ENCODE data around the gene PITHD1.

The PITHD1 gene

GRCh38 chr1:23807453-23807852, 29.2 kb downstream of the PITHD1 start:
- Histone ChIP-seq H3K27me3 (ENCODE audit: control insufficient read depth, insufficient read depth, low read length) (no peaks in the 10 kb centered on the region), H3K9me3 (ENCODE audit: control insufficient read depth, insufficient read depth, low read length) (no peaks in the 10 kb centered on the region), H3K4me3 (ENCODE audit: low read length) (no peak overlapping the region), H3K36me3 (ENCODE audit: control insufficient read depth, insufficient read depth, low read length) (no peaks in the 10 kb centered on the region), H3K27ac (ENCODE audit: low read length) (no peak overlapping the region), H3K4me1 (ENCODE audit: control insufficient read depth, insufficient read depth, low read length) (no peaks in the 10 kb centered on the region)
- DNase-seq (ENCODE audit: low read depth, low spot score): no peak
- no CpG with 5 or more reads among the region's 3 CpGs for whole genome bisulfite sequencing (ENCODE audit: insufficient coverage, insufficient read length)

GRCh38 chr1:23809751-23810171, 31.5 kb downstream of the PITHD1 start:
- Histone ChIP-seq H3K27ac (ENCODE audit: low read length) (no peak overlapping the region), H3K36me3 (ENCODE audit: control insufficient read depth, insufficient read depth, low read length) (no peaks in the 10 kb centered on the region), H3K4me3 (ENCODE audit: low read length) (no peak overlapping the region), H3K27me3 (ENCODE audit: control insufficient read depth, insufficient read depth, low read length) (no peaks in the 10 kb centered on the region), H3K4me1 (ENCODE audit: control insufficient read depth, insufficient read depth, low read length) (no peaks in the 10 kb centered on the region), H3K9me3 (ENCODE audit: control insufficient read depth, insufficient read depth, low read length) (no peaks in the 10 kb centered on the region)
- DNase-seq (ENCODE audit: low read depth, low spot score): no peak
- WGBS (ENCODE audit: insufficient coverage, insufficient read length): no CpG with 5 or more reads among the region's 6 CpGs

DNA sequence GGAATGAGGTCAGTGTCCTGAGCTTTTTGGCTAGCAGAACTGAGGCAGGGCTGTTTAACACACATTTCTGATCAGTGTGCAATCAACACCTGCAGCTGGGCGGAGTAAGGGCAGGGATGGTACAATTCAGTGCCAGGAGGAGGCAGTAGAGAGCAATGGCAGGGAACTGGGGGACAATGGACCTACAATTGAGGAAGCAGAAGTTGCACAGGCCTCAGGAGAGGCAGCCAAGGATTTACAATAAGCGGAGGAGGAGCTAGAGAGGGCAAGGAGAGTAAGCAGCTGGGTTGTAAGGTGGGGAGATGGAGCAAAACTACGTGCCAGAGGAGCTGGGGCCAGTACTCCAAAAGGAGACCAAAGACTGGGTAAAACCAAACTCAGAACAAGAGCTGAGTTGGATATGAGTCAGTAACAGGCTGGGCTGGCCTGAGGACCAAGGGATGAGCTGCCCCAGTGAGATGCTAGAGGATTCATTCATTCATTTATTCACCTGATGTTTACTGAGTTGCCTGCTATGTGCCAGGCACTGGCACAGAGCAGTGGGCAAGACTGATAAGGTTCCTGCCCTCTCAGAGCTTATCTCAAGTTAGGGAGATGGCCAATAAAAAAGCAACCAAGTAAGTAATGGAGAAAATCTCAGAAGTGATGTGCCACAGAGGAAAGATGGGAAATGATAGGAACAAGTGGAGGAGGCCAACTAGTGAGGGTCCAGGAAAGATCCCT, 32.8 kb downstream of the PITHD1 start:
- no peak for DNase-seq (ENCODE audit: low read depth, low spot score)
- WGBS (ENCODE audit: insufficient coverage, insufficient read length): no CpG with 5 or more reads among the region's 3 CpGs

DNA sequence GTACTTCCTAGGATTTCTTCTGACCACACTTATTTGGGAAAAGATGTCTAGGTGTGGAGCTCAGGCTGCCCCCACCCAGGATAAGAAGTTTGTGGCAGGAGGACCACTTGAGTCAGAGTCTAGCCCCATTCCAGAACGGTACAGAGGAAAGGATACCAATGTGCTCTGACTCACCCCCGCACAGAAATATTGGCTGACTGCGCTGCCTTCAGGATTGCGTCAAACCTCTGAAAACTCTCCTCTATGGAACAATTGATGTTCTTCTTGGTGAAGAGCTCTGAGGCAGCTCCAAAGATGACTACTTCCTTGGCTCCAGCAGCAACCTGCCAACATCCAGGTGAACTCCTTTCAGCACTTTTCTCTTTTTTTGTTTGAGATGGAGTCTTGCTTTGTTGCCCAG, 35.8 kb downstream of the PITHD1 start:
- no peak for DNase-seq (ENCODE audit: low read depth, low spot score)
- WGBS (ENCODE audit: insufficient coverage, insufficient read length): no CpG with 5 or more reads among the region's 4 CpGs
- Histone ChIP-seq H3K27me3 (ENCODE audit: control insufficient read depth, insufficient read depth, low read length) (no peaks in the 10 kb centered on the region), H3K27ac (ENCODE audit: low read length) (no peak overlapping the region), H3K36me3 (ENCODE audit: control insufficient read depth, insufficient read depth, low read length) (no peaks in the 10 kb centered on the region), H3K9me3 (ENCODE audit: control insufficient read depth, insufficient read depth, low read length) (no peaks in the 10 kb centered on the region), H3K4me3 (ENCODE audit: low read length) (no peak overlapping the region), H3K4me1 (ENCODE audit: control insufficient read depth, insufficient read depth, low read length) (no peaks in the 10 kb centered on the region)

More for the DNA sequence above, 32.8 kb downstream of the PITHD1 start:
- Histone ChIP-seq H3K9me3 (ENCODE audit: control insufficient read depth, insufficient read depth, low read length) (no peaks in the 10 kb centered on the region), H3K27me3 (ENCODE audit: control insufficient read depth, insufficient read depth, low read length) (no peaks in the 10 kb centered on the region), H3K36me3 (ENCODE audit: control insufficient read depth, insufficient read depth, low read length) (no peaks in the 10 kb centered on the region), H3K4me3 (ENCODE audit: low read length) (no peak overlapping the region), H3K4me1 (ENCODE audit: control insufficient read depth, insufficient read depth, low read length) (no peaks in the 10 kb centered on the region), H3K27ac (ENCODE audit: low read length) (no peak overlapping the region)

- WGBS (ENCODE audit: insufficient coverage, insufficient read length): no CpG with 5 or more reads among the region's 3 CpGs
- Histone ChIP-seq H3K27ac (ENCODE audit: low read length) (no peak overlapping the region), H3K36me3 (ENCODE audit: control insufficient read depth, insufficient read depth, low read length) (no peaks in the 10 kb centered on the region), H3K27me3 (ENCODE audit: control insufficient read depth, insufficient read depth, low read length) (no peaks in the 10 kb centered on the region), H3K4me1 (ENCODE audit: control insufficient read depth, insufficient read depth, low read length) (no peaks in the 10 kb centered on the region), H3K4me3 (ENCODE audit: low read length) (no peak overlapping the region), H3K9me3 (ENCODE audit: control insufficient read depth, insufficient read depth, low read length) (no peaks in the 10 kb centered on the region)
- no peak for DNase-seq (ENCODE audit: low read depth, low spot score)
Observed at GRCh38 chr1:23816361-23816760, 38.1 kb downstream of the PITHD1 start.

- Histone ChIP-seq H3K36me3 (ENCODE audit: control insufficient read depth, insufficient read depth, low read length) (no peaks in the 10 kb centered on the region), H3K27ac (ENCODE audit: low read length) (no peak overlapping the region), H3K4me3 (ENCODE audit: low read length) (no peak overlapping the region), H3K27me3 (ENCODE audit: control insufficient read depth, insufficient read depth, low read length) (no peaks in the 10 kb centered on the region), H3K9me3 (ENCODE audit: control insufficient read depth, insufficient read depth, low read length) (no peaks in the 10 kb centered on the region), H3K4me1 (ENCODE audit: control insufficient read depth, insufficient read depth, low read length) (no peaks in the 10 kb centered on the region)
- no peak for DNase-seq (ENCODE audit: low read depth, low spot score)
Observed at GRCh38 chr1:23816906-23817305, 38.7 kb downstream of the PITHD1 start.

- Histone ChIP-seq H3K4me1 (ENCODE audit: control insufficient read depth, insufficient read depth, low read length) (no peaks in the 10 kb centered on the region), H3K27ac (ENCODE audit: low read length) (no peak overlapping the region), H3K4me3 (ENCODE audit: low read length) (no peak overlapping the region), H3K36me3 (ENCODE audit: control insufficient read depth, insufficient read depth, low read length) (no peaks in the 10 kb centered on the region), H3K9me3 (ENCODE audit: control insufficient read depth, insufficient read depth, low read length) (no peaks in the 10 kb centered on the region), H3K27me3 (ENCODE audit: control insufficient read depth, insufficient read depth, low read length) (no peaks in the 10 kb centered on the region)
- no CpG with 5 or more reads among the region's 3 CpGs for WGBS (ENCODE audit: insufficient coverage, insufficient read length)
- DNase-seq (ENCODE audit: low read depth, low spot score): no peak
Observed at GRCh38 chr1:23817633-23818032, 39.4 kb downstream of the PITHD1 start.

DNA sequence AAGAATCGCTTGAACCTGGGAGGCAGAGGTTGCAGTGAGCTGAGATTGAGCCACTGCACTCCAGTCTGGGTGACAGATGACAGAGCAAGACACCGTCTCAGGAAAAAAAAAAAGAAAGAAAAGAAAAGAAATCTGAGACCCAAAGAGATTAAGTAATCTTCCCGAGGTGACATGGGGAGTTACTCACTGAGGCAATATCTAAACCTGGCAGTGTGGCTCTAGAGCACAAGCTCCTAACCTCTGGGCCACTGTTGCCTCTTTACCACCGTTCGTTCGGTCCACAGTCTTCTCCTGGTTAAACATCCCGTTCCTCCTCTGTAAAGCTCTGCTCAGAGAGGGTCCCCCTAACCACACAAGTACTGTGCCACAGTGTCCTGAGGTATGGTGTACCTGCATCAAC, 45.5 kb downstream of the PITHD1 start:
- H3K36me3 ChIP-seq (ENCODE audit: control insufficient read depth, insufficient read depth, low read length): no peaks in the 10 kb centered on the region
- WGBS (ENCODE audit: insufficient coverage, insufficient read length): no CpG with 5 or more reads among the region's 7 CpGs
- H3K4me1 ChIP-seq (ENCODE audit: control insufficient read depth, insufficient read depth, low read length): no peaks in the 10 kb centered on the region
- H3K27ac ChIP-seq (ENCODE audit: low read length): no peak overlapping the region
- H3K4me3 ChIP-seq (ENCODE audit: low read length): no peak overlapping the region
- H3K27me3 ChIP-seq (ENCODE audit: control insufficient read depth, insufficient read depth, low read length): no peaks in the 10 kb centered on the region
- no peak for DNase-seq (ENCODE audit: low read depth, low spot score)
- no peaks in the 10 kb centered on the region for H3K9me3 ChIP-seq (ENCODE audit: control insufficient read depth, insufficient read depth, low read length)

DNA sequence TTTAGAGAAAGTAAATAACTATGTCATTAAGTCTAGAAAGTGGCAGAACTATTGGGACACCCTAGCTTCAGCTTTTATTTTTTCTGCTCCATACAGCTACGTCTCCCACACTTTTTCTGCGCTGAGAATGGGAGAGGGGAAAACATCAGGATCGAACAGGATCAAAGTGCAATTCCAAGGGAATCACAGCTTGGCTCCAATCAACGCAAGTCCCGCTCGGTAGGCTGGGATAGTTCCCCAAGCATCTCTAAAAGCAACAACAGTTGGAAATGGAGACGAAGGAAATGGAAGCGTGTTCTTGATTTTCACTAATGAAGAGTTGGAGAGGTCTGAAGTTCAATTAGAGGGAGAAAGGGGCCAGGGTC, 46.5 kb downstream of the PITHD1 start:
- Histone ChIP-seq H3K36me3 (ENCODE audit: control insufficient read depth, insufficient read depth, low read length) (no peaks in the 10 kb centered on the region), H3K27ac (ENCODE audit: low read length) (no peak overlapping the region), H3K9me3 (ENCODE audit: control insufficient read depth, insufficient read depth, low read length) (no peaks in the 10 kb centered on the region), H3K27me3 (ENCODE audit: control insufficient read depth, insufficient read depth, low read length) (no peaks in the 10 kb centered on the region), H3K4me1 (ENCODE audit: control insufficient read depth, insufficient read depth, low read length) (no peaks in the 10 kb centered on the region), H3K4me3 (ENCODE audit: low read length) (peak overlapping the region; percentile 90)
- no peak for DNase-seq (ENCODE audit: low read depth, low spot score)
- WGBS (ENCODE audit: insufficient coverage, insufficient read length): no CpG with 5 or more reads among the region's 8 CpGs

- H3K4me1 ChIP-seq (ENCODE audit: control insufficient read depth, insufficient read depth, low read length): no peaks in the 10 kb centered on the region
- no CpG with 5 or more reads among the region's 42 CpGs for WGBS (ENCODE audit: insufficient coverage, insufficient read length)
- no peaks in the 10 kb centered on the region for H3K9me3 ChIP-seq (ENCODE audit: control insufficient read depth, insufficient read depth, low read length)
- DNase-seq (ENCODE audit: low read depth, low spot score): no peak
- H3K4me3 ChIP-seq (ENCODE audit: low read length): peak within 1 kb of the TSS; percentile 90
- H3K27me3 ChIP-seq (ENCODE audit: control insufficient read depth, insufficient read depth, low read length): no peaks in the 10 kb centered on the region
- H3K27ac ChIP-seq (ENCODE audit: low read length): no peak within 1 kb of the TSS
- no peaks in the 10 kb centered on the region for H3K36me3 ChIP-seq (ENCODE audit: control insufficient read depth, insufficient read depth, low read length)
Observed at GRCh38 chr1:23825076-23825761, 47.0 kb downstream of the PITHD1 start, which contains the start of gene HMGCL. Gene HMGCL (minus strand): TSS chr1:23825429. CDS start chr1:23825415, 14 bp downstream.

All from iPS DF 6.9 (cell line).